ENCODE data around the gene CPZ. TPM values are rescaled to one million over a fixed set of nuclear protein-coding genes. Genes with fewer than 3 reads are reported as not detected.
A peak's percentile ranks its signal among the peaks of the same experiment; 100 is the strongest.

Gene CPZ
- total RNA-seq, 1 experiment from 2014 or later = 13.2 TPM

GRCh38 chr4:8639021-8639420 lies 46.5 kb downstream of the CPZ start:
- no peak for DNase-seq (ENCODE audit: low read depth)

DNA sequence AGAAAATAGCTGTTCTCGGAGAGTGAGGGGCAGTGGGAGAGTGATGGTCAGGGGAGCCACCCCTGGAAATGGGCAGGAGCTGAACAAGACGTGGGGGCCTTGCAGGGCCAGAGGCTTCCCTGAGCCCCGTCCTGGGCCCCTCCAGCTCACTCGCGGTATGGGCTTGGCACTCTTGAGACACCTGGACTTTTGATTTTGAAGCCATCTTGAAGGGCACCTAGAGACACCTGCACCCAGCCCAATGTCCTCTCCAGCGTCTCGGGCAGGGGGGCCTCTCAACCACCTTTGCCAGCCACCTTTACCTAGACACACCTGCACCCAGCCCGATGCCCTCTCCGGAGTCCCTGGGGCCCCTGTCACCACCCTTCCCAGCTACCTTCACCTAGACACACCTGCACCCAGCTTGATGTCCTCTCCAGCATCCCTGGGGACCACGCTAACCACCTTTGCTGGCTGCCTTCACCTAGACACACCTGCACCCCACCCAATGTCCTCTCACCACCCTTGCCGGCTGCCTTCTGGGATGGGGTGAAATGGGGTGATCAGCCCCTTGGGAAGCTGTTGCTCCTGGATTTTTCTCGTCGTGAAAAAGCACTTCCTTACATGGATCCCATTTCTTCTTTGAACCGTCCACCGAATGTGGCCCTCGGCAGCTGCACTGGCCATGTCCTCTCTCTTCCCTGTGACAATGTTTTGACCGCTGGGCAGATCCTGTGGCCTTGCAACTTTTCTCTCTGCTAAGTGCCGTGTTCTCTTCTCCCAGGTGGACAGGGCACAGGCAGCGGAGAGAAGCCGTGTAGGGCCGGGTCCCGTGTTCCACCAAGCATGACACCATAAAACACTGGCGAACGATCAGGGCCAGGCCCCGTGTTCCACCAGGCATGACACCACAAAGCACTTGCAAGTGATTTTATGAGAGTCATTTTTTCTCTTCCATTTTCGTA lies 47.5 kb downstream of the CPZ start:
- DNase-seq (ENCODE audit: low read depth) = no peak

GRCh38 chr4:8640816-8641215 lies 48.3 kb downstream of the CPZ start:
- DNase-seq (ENCODE audit: low read depth) = no peak

GRCh38 chr4:8641256-8641655 lies 48.7 kb downstream of the CPZ start:
- DNase-seq (ENCODE audit: low read depth) = no peak

DNA sequence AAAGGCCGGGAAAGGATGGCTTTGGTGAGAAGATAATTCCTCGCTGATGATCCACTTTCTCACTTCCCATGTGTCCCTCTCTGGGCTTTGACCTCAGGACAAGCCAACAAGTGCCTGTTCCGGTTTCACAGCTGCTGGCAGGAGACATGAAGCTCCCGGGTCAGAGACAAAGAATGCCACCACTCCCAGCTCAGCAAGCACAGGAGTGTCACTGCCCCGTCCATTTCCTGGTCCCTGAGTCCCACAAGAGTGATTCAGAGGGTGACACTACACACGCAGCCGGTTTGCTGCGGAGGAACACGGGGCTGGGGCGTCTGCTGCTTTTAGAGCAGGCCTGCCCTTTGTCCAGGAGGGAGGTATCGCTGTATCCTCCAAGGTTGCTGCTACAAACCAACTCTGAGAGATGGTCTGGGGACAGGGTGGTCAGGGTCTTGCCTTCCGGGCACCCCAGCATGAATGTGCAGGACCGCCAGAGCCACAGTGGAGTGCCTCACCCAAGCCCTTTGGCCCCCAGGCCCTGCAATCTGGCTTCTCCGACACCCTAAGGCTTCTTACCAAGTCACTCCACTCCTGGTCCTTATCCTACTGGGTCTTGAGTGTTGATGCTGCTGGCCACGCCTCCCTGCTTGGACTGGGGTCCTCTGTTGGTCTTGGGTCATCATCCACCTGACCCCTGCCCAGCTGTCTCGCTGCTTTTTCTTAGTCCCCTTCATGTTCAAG lies 49.5 kb downstream of the CPZ start:
- DNase-seq (ENCODE audit: low read depth) = no peak

DNA sequence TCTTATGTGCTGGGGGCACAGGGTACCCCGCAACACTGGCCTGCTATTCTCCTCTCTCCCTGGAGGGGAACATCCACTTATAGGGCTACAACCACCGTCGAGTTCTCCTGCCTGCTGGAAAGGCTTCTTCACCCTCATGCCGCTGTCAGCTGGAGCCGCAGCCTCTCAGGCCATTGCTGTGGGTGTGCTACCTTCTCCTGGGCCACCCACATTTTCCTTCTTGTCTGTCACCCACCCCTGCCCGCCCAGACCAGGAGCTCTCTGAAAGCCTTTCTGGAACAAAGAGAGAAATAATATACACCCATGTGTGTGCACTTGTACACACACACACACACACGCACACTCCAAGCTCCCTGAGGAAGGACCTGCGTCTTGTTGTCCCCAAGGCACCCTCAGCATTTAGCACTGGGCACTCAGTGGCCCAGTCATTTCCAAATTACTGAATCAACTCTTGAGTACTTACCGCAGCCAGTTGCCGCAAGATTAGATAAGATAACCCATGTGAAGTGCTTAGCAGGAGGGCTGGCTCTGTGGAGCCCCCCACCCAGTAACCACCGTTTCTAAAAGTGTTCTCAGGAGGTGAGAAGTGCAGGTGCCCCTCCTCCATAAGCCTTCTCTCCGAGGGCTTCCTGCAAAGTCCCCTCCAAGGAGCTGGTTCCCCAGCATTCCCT lies 50.2 kb downstream of the CPZ start:
- no peak for DNase-seq (ENCODE audit: low read depth)

- DNase-seq (ENCODE audit: low read depth) = no peak
These were observed 50.9 kb downstream of the CPZ start for GRCh38 chr4:8643441-8643840.

- no peak for DNase-seq (ENCODE audit: low read depth)
These were observed 51.4 kb downstream of the CPZ start for GRCh38 chr4:8643986-8644385.

DNA sequence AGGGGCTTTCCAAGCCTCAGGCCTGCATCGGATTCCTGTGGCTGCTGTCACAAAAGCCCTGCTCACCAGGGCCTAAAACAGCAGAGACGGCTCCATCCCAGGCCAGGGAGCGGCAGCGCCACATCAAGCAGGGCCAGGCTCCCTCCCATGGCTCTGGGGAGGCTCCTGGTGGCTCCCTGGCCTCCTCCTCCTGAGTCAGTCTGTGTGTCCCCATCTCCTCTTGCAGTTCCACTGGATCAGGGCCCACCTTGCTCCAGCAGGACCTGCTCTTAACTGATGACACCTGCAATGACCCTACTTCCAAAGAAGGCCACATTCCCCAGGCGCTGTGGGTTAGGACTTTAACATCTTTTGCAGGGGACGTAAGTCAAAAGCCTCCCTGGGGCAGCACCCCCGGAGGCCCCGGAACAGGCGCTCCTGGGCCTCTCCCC lies 51.9 kb downstream of the CPZ start:
- peak; percentile 36 for DNase-seq (ENCODE audit: low read depth)

DNA sequence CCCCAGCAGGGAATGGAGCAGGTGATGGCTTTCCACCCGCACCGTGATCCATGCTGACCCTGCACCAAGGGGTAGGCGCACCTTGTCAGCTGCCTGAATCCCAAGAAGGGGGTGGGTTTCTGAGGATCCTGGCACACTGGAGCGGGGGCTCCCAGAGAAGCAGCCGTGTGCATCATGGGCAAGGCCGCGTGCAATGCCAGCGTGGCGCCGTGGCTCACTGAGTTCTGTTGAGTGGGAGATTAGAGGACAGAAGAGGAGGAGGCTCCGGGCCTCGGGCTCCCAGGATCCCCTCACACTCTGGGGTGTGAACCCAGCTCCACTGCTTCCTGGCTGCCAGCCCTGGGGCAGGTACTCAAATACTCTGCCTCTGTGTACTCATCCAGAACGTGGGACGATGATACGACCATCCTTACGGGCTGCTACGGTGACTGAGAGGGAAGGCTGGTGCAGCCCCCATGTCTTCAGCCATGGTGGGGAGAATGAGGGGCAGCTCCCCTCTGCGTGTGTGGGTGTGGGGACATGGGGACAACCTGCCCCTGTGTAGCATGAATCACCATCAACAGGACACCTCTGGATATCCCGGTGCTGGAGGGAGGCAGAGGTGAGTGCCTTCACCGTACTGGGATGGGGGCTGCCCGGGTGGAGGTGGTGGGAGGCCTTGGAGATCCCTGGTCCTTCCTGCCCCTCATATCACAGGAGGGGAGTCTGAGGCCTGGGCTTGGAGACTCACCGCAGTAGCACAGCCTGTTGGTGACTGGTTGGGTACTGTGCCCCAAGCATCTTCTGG lies 52.6 kb downstream of the CPZ start:
- DNase-seq (ENCODE audit: low read depth) = no peak

DNA sequence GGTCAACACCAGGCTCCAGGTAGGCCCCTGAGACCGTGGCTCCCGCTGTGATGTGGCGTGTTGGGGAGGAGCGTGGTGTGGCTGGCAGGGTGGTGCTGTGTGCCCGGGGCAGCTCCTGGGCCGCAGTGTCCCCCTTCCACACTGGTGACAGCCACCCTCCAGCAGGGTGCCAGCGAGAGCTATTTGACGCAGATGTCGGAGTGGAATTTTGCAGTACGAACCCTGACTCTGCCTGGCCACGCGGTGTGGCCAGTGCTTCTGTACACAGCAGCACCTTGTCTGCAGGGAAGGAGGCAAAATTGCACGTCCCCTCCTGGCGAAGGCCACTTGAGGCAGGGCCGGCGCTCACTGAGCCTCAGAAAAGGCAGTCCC lies 53.2 kb downstream of the CPZ start:
- DNase-seq (ENCODE audit: low read depth) = no peak

DNA sequence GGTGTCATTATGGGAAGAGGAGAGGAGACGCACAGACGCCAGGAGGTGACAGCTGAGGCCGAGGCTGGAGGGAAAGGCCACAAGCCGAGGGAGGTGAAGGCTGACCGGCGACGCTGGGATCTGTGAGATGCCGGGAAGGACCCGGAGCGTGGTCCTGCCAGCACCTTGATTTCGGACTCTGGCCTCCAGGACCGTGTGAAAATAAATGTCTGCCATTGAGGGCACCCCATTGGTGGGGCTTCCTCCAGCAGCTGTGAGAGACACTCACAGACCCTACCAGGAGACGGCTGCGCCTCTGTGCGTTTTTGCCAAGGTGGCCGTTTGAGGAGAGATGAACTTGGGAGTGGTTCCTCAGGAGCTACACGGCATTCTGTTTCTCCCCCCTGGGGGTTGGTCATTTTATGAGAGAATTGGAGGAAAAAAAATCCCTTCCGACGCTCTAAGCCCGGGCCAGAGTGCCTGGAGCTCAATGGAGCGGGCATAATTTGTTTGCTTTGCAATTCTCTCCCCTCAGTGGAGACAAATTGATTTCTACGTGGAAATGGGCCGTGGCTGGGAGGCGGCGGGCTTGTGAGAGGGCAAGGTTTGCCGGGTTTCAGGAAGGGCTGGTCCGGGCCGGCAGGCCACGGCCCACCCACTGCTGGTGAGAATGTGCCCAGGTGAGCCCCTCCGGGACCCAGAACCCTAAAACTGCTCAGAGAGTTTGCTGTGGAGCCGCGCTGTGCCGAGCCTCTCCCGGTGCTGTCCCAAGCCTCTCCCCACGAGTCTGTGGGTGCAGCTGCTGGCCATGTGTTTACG lies 53.9 kb downstream of the CPZ start:
- peak; percentile 18 for DNase-seq (ENCODE audit: low read depth)

GRCh38 chr4:8647094-8647570 lies 54.6 kb downstream of the CPZ start:
- no peak for DNase-seq (ENCODE audit: low read depth)

DNA sequence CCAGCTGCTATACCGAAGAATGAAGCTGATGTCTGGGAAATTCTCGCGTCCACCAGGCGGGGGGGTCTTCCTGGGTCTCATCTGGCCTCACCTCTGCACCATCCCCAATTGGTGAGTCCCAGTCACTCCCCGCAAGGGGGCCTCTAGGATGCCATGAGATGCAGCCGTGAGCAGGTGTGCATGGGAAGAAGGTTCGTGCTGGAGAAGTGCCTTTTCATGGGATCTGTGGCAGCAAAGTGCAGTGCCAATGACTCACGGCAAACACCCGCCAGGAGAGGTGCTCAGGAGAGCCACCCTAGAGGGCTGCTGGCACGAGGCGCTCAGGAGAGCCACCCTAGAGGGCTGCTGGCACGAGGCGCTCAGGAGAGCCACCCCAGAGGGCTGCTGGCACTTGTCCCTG lies 55.1 kb downstream of the CPZ start:
- DNase-seq (ENCODE audit: low read depth) = no peak

DNA sequence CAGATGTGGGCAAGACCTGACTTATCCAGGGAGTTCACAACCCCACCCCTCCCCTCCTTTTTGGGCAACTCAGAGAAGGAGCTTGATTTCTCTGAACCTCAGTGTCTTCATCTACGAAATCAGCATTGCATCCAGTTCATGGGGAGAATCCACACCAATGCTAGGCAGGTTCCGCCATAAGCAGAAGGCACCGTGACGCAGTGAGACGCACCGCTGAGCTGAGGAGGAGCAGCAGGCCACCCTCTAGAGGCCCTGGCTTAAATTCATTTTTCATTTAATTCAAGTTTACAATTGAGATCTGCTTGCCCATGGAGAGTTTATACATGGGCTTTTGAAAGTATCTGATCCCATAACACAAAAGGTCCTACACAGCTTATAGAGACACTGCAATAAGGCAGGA lies 55.7 kb downstream of the CPZ start:
- no peak for DNase-seq (ENCODE audit: low read depth)

DNA sequence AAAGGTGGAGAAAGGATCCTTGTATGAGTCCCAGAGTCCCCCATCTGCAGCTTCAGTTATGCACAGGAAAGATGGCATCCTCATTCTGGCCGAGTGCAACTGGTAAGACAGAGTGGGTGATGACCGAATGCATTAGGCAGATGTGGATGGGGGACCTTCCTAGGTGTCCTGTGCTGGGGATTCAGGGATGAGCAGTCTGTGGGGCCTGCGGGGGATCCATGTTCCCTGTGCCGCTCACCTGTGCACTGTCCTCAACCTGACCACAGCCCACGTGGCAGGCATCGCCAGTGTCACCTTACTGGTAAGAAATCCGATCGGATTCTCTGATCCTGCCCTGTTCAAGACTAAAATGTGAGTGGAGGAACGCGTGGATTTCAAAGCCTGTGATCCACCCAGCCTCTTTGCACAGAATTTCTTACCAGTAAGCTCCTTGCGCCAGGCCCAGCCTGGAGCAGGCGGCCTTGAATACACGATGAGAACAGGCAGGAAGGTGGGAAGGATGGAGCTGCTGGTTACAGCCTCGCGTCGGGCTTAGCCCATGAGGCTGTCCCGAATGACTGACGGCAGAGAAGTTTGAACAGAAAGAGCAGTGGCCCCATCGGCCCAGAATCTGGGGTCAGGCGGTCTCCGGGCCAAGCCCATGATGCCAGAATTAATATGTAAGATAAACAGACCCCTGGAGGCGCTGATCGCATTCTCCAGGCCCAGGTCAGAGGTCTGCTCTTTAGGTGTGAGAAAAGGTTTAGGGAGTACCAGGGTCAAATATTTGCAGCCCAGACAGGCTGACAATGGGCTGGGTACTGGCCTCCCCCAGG lies 56.5 kb downstream of the CPZ start:
- DNase-seq (ENCODE audit: low read depth) = no peak

DNA sequence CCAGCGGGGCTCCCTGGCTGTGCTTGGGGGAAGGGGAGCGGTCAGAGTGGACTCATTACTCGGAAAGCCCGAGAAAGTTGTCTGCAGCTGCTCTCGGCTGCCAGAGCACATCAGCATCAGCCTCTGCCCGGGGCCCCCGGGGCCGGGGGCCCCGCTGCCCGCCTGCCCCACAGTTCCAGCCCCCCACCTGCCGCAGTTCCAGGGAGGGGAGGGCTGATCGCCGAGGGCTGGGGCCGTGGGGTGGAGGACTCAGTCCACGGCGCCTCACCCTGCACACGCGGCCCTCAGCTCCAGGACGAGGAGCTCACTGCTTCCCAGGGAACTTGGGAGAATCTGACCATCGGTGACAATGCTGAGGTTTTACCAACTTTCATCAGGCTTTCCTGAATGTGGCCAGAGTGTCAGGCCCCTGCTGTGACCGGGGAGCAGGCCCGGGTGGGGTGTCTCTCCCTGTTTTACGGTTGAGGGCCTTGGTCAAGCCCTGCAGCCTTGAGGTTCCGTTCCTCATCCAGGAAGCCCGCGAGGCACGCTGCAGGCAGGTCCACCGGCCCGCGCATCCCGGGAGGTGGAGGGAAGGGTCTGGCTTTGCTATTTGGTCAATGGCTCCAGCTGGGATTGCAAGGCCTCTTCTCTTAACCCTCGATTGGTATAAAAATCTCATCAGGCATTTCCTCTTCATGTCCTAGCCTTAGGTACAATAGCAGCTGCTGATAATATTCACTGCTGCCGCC lies 57.2 kb downstream of the CPZ start:
- no peak for DNase-seq (ENCODE audit: low read depth)

- no peak for DNase-seq (ENCODE audit: low read depth)
These were observed 59.2 kb downstream of the CPZ start for GRCh38 chr4:8651661-8652180.

Measured in M059J (cell line).